ENCODE measurements around the gene H6PD.

Gene H6PD

DNA sequence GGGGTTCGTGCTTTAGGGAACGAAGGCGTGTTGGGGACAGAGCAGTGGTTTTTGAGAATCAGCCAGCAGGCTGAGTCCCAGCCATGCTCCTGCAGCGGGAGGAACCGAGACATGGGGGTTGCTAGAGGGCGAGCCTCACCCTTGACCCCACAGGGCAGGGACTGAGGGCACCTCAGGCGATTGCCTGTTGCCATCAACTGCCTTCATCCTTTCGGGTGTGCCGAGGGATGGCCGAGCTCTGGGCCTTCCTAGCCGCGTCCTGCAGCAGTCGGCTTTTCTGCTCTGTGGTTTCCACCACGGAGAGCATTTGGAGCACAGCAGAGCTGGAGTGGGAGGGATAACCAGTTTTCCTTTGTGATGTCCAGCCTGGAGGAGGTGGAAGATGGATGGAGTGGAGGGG is 71.4 kb downstream of the H6PD start:
- TF ChIP-seq, protein P1, sequence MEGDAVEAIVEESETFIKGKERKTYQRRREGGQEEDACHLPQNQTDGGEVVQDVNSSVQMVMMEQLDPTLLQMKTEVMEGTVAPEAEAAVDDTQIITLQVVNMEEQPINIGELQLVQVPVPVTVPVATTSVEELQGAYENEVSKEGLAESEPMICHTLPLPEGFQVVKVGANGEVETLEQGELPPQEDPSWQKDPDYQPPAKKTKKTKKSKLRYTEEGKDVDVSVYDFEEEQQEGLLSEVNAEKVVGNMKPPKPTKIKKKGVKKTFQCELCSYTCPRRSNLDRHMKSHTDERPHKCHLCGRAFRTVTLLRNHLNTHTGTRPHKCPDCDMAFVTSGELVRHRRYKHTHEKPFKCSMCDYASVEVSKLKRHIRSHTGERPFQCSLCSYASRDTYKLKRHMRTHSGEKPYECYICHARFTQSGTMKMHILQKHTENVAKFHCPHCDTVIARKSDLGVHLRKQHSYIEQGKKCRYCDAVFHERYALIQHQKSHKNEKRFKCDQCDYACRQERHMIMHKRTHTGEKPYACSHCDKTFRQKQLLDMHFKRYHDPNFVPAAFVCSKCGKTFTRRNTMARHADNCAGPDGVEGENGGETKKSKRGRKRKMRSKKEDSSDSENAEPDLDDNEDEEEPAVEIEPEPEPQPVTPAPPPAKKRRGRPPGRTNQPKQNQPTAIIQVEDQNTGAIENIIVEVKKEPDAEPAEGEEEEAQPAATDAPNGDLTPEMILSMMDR (IDR thresholded peaks at IDR 0.05): no peak
- Histone ChIP-seq H3K36me3 (no peaks in the 10 kb centered on the region), H3K27me3 (peaks cover 4% of the 10 kb centered on the region), H3K9me3 (no peaks in the 10 kb centered on the region), H3K4me1 (ENCODE audit: control insufficient read depth in 1 of 2, insufficient read depth in 1 of 2, low read depth in 1 of 2, low read length in 1 of 2) (no peaks in the 10 kb centered on the region), H3K27ac (no peak overlapping the region), H3K4me3 (ENCODE audit: low read depth in 1 of 2, low read length in 1 of 2) (no peak overlapping the region)

DNA sequence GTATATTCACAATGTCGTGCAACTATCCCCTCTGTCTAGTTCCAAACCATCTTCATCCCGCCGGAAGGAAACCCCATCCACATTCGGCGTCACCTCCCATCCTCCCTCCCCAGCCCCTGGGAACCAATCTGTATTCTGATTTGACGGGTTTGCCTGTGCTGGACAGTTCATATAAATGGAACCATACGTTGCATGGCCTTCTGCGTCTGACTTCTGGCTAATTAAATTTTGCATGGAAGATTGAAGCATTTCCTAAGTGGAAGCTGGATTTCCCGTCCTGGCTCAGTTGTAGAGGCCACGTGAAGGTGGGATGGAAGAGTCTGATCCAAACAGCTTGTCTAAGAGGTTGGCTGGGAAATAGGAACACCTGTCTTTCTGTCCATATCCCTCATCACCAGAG is 72.7 kb downstream of the H6PD start:
- H3K9me3 ChIP-seq: no peaks in the 10 kb centered on the region
- H3K4me3 ChIP-seq (ENCODE audit: low read depth in 1 of 2, low read length in 1 of 2): no peak overlapping the region
- H3K36me3 ChIP-seq: no peaks in the 10 kb centered on the region
- H3K27ac ChIP-seq: no peak overlapping the region
- TF ChIP-seq, protein P1 (IDR thresholded peaks at IDR 0.05): no peak
- no peaks in the 10 kb centered on the region for H3K4me1 ChIP-seq (ENCODE audit: control insufficient read depth in 1 of 2, insufficient read depth in 1 of 2, low read depth in 1 of 2, low read length in 1 of 2)
- H3K27me3 ChIP-seq: peaks cover 4% of the 10 kb centered on the region

- H3K36me3 ChIP-seq: no peaks in the 10 kb centered on the region
- H3K27me3 ChIP-seq: peaks cover 4% of the 10 kb centered on the region
- H3K4me3 ChIP-seq (ENCODE audit: low read depth in 1 of 2, low read length in 1 of 2): no peak overlapping the region
Observed at GRCh38 chr1:9308236-9308785, 73.7 kb downstream of the H6PD start.

GRCh38 chr1:9309080-9309479 is 74.5 kb downstream of the H6PD start:
- Histone ChIP-seq H3K4me3 (ENCODE audit: low read depth in 1 of 2, low read length in 1 of 2) (no peak overlapping the region), H3K4me1 (ENCODE audit: control insufficient read depth in 1 of 2, insufficient read depth in 1 of 2, low read depth in 1 of 2, low read length in 1 of 2) (no peaks in the 10 kb centered on the region), H3K9me3 (no peaks in the 10 kb centered on the region), H3K27me3 (no peaks in the 10 kb centered on the region), H3K36me3 (no peaks in the 10 kb centered on the region), H3K27ac (no peak overlapping the region)
- TF ChIP-seq, protein P1 (IDR thresholded peaks at IDR 0.05): no peak

More at GRCh38 chr1:9308236-9308785, 73.7 kb downstream of the H6PD start:
- Histone ChIP-seq H3K4me1 (ENCODE audit: control insufficient read depth in 1 of 2, insufficient read depth in 1 of 2, low read depth in 1 of 2, low read length in 1 of 2) (no peaks in the 10 kb centered on the region), H3K27ac (no peak overlapping the region), H3K9me3 (no peaks in the 10 kb centered on the region)
- TF ChIP-seq, protein P1 (IDR thresholded peaks at IDR 0.05): no peak

DNA sequence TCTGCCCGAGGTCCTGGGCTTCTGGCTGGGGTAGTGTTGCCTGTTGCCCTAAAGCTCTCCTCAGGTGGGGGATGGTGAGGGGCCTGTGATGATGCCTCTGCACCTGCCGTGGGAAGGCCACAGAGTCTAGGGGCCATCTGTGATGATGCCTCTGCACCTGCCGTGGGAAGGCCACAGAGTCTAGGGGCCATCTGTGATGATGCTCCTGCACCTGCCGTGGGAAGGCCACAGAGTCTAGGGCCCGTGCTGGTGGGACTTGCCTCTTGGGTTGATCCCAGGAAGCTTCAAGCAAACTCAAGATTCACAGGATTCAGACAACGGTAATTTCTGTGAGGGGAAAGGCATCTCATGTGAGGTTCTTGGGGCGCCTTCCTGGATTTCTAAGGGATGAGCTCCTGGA is 75.4 kb downstream of the H6PD start:
- H3K4me1 ChIP-seq (ENCODE audit: control insufficient read depth in 1 of 2, insufficient read depth in 1 of 2, low read depth in 1 of 2, low read length in 1 of 2): no peaks in the 10 kb centered on the region
- H3K27me3 ChIP-seq: no peaks in the 10 kb centered on the region
- H3K4me3 ChIP-seq (ENCODE audit: low read depth in 1 of 2, low read length in 1 of 2): no peak overlapping the region

More for the DNA sequence above, 75.4 kb downstream of the H6PD start:
- Histone ChIP-seq H3K27ac (no peak overlapping the region), H3K36me3 (no peaks in the 10 kb centered on the region), H3K9me3 (no peaks in the 10 kb centered on the region)
- TF ChIP-seq, protein P1 (IDR thresholded peaks at IDR 0.05): no peak
